Inflammatory macrophage treated with lipopolysaccharide for 4 hours (primary cell): ENCODE results near the gene KRTAP20-2.
A peak's percentile ranks its signal among the peaks of the same experiment; 100 is the strongest.

Experiments
- DNase-seq: peaks from one replicate; pipeline ENCODE4 v3.0.0-alpha.2; 2020

The KRTAP20-2 gene

GRCh38 chr21:30634906-30635305 lies at the start of gene KRTAP20-2:
Gene KRTAP20-2, plus strand, starts transcription at chr21:30635206. Its CDS starts 58 bp downstream, at chr21:30635264.
- no peak for DNase-seq

DNA sequence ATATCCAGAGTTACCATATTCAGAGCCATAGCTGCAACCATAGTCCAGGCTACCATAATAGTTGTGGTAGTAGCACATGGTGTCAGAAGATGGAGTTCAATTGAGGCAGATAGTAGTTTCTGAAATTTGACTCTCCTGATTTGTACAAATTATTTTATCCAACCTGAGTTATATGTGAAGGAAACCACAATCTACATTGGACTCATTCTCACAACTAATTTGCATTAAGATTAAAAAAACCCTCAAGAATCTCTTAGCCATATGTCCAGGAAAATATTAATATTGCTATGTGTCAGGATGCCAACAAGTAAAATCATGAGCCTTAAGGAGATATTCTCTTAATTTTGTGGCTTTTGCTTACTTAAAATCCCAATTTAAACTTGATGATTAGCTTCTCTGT lies 44.7 kb upstream of the KRTAP20-2 start, which contains the start of gene KRTAP22-2:
Gene KRTAP22-2, minus strand, starts transcription at position 101 of the 400 bp plus-strand sequence.
- no peak for DNase-seq

DNA sequence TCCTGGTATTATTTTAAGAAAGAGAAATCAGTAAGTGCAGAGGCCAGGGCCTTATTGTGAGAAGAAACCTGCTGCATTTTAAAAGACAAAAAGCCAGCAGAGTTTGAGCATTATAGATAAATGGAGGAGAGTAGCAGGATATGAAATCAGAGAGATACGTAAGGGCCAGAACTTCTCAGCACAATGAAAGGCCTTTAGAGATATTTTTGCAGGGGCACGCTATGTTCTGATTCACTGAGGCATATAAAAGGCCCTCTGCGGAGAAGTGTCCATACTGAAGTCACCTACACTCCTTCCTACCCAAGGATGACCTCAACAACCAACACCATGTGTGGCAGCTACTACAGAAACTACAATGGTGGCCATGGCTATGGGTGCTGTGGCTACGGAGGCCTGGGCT lies 42.9 kb upstream of the KRTAP20-2 start, which contains the start of gene KRTAP6-3:
Gene KRTAP6-3, plus strand, starts transcription at position 301 of the 400 bp plus-strand sequence. Its CDS starts 6 bp downstream, at position 307.
- DNase-seq: no peak

GRCh38 chr21:30598802-30599201 lies 36.2 kb upstream of the KRTAP20-2 start, which contains the start of gene KRTAP6-2:
Gene KRTAP6-2, minus strand, starts transcription at chr21:30598902. Its CDS starts 28 bp downstream, at chr21:30598874.
- no peak for DNase-seq

DNA sequence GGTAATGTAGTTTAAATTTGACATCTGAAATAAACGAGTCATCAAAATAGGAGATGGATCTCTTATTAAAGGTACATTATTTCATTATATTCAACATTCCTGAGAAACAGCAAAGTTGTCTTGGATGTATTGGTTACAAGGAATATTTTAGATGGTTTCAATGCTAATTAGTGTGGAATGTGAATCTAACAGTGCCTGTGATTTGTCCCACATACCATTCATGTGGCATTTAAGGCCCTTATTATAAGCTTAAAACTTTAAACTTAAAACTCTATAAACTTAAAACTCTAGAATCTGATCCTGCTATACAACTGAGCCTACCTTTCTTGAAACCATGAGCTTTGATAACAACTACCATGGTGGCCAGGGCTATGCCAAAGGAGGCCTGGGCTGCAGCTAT lies 34.2 kb upstream of the KRTAP20-2 start, which contains the start of gene KRTAP22-1:
Gene KRTAP22-1, plus strand, starts transcription at position 301 of the 400 bp plus-strand sequence.
- no peak for DNase-seq

GRCh38 chr21:30605968-30606367 lies 29.0 kb upstream of the KRTAP20-2 start:
- no peak for DNase-seq

DNA sequence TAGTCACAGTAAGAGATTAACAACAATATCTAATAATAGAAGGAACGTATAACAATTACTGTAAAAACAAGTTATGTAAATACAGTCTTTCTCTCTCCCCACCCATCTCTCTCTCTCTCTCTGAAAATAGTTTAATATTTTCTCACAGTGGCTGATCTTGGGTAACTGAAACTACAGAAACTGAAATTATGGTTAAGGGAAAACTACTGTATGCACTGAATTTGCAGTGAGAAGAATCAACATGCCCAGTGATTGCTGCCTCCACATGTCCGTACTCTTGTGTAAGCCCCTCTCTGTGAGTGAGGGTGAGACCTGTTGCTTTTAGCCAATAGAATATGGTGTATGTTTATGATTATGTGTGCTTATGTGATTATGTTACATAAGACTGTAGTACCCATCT lies 22.9 kb upstream of the KRTAP20-2 start:
- DNase-seq: no peak

- DNase-seq: no peak
These were observed 21.2 kb upstream of the KRTAP20-2 start, which contains the start of gene KRTAP6-1 for GRCh38 chr21:30613836-30614235. Gene KRTAP6-1, minus strand, starts transcription at chr21:30613930. Its CDS starts 26 bp downstream, at chr21:30613904.

DNA sequence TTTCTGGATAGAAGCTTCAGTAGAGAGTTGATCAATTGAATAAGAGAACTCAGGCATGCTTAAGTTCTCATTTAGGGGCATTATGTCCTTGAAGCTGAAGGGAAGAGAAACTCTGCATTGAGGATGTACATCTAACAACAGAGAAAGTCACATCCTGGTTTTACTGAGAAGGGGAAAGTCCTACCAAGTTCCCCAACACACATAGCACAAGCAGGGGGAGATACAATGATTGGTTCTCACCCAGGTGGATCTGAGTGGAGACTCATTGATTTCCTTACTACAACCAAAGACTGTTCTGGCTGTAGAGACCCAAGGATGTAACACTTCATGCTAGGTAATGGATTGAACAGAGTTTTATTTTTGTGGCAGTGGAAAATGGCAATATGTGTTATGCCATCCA lies 19.8 kb upstream of the KRTAP20-2 start:
- no peak for DNase-seq

- no peak for DNase-seq
These were observed 18.9 kb upstream of the KRTAP20-2 start, which contains the start of gene KRTAP20-1 for GRCh38 chr21:30616125-30616524. Gene KRTAP20-1, plus strand, starts transcription at chr21:30616425. Its CDS starts 30 bp downstream, at chr21:30616455.

DNA sequence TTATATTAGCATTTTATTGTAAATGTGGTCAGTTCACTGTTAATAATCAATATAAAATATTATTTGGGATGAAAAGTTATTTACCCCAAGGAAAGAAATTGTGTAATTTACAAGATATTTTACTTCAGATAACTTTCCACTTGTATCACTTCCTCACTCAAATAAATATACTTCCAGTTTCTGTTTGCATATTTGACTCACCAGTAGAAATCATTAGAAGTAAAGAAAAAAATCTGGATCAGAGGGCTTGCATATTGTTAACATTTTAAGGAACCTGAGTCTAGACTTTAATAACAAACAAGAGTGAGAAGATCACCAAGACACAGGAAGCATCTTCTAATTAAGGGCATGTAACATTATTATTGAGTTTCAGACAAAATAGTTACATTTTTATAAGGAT lies 14.9 kb upstream of the KRTAP20-2 start:
- peak; percentile 6 for DNase-seq

DNA sequence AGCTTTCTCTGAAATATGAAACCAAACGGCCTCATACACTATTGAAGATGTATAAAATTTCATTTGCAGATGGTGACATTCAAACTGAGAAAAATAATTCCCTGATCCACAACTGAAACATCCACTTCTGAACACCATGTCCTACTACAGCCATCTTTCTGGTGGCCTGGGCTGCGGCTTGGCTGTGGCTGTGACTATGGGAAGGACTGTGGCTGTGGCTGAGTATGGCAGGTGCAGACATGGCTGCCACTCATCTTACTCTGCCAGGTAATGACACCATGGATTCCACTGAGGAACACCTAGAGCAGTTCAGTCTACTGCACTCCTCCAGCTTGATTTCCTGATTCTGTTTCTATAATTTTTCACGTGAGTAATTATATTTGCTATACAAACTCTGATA lies 14.5 kb upstream of the KRTAP20-2 start, which contains the start of gene KRTAP20-4:
Gene KRTAP20-4, plus strand, starts transcription at position 106 of the 400 bp plus-strand sequence.
- DNase-seq: no peak

- no peak for DNase-seq
These were observed 11.6 kb upstream of the KRTAP20-2 start for GRCh38 chr21:30623362-30623761.

DNA sequence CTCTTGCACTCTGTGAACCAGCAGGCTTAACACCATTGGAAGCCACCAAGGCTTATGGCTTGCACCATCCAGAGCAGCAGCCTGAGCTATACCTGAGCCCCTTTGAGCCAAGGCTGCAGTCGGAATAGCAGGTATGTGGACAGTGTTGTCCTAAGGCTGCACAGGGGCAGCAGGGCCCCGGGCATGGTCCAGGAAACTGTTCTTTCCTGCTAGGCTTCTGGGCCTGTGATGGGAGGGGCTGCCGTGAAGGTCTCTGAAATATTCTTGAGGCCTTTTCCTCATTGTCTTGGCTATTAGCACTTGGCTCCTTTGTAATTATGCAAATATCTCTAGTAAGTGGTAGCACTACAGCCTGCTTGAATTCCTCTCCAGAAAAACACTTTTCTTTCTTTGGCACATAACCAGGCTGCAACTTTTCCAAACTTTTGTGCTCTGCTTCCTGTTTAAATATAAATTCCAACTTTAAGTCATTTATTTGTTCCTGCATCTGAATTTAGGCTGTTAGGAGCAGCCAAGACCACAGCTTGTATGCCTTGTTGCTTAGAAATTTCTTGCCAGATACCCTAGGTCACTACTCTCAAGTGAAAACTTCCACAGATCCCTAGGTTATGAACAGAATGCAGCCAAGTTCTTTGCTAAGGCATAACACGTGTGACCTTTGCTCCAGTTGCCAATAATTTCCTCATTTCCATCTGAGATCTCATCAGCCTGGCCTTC lies 9.4 kb upstream of the KRTAP20-2 start:
- DNase-seq: no peak

DNA sequence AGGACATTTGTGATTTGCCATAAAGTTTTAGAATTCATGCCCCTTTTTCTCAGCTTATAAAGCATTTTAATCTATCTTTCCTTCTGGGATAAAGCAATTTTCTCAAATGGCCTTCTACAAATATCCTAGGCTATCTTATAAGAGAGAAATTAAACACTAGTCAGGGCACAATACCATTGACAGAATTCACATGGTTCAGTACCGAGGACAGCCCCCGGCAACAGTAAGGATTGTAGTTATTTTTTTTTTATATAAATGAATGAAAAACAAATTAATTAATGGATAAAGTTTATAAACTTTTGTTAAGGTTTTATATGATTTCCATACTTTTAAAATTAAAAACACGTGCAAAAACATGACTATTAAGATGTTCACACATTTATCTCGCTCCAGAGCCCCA lies 6.9 kb upstream of the KRTAP20-2 start:
- no peak for DNase-seq

GRCh38 chr21:30629200-30629599 lies 5.8 kb upstream of the KRTAP20-2 start:
- DNase-seq: no peak

DNA sequence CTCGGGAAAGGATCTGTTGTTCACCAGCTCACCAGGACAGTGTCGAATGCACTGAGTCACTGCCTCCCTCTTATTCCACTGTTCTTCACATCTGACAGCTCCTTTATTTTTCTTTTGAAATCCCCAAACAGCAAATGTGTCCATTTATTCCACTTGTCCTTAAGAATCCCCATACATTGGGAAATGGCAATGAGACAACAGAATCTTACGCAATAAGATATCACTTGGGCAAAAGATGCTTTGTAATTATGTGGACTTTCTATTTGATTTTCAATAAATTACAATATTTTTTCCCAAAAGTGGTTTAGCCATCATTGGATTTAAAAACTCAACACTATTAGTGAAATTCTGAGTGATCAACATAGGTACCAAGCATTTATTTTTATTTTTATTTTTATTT lies 3.7 kb downstream of the KRTAP20-2 start:
- no peak for DNase-seq

DNA sequence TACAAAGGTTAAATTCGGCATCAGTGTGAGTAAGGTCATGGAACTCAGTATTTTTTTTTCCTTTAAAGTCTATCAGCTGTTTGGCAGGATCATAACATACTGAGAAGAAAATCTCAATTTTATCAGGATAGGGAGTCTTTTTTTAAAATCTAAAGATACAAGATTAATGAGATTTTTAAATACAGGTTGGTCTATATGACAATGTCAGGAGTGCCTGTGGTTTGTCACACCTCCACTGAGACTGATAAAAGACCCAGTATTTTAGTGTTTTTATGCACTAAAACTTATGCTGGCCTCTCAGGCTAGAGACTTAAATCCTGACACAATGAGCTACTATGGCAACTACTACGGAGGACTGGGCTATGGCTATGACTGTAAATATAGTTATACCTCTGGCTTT lies 7.6 kb downstream of the KRTAP20-2 start, which contains the start of gene KRTAP20-3:
Gene KRTAP20-3, plus strand, starts transcription at position 301 of the 400 bp plus-strand sequence.
- DNase-seq: no peak

- DNase-seq: no peak
These were observed 12.0 kb downstream of the KRTAP20-2 start for GRCh38 chr21:30646904-30647414.

GRCh38 chr21:30652891-30653290 lies 17.9 kb downstream of the KRTAP20-2 start:
- no peak for DNase-seq

- no peak for DNase-seq
These were observed 33.8 kb downstream of the KRTAP20-2 start for GRCh38 chr21:30668776-30669175.

DNA sequence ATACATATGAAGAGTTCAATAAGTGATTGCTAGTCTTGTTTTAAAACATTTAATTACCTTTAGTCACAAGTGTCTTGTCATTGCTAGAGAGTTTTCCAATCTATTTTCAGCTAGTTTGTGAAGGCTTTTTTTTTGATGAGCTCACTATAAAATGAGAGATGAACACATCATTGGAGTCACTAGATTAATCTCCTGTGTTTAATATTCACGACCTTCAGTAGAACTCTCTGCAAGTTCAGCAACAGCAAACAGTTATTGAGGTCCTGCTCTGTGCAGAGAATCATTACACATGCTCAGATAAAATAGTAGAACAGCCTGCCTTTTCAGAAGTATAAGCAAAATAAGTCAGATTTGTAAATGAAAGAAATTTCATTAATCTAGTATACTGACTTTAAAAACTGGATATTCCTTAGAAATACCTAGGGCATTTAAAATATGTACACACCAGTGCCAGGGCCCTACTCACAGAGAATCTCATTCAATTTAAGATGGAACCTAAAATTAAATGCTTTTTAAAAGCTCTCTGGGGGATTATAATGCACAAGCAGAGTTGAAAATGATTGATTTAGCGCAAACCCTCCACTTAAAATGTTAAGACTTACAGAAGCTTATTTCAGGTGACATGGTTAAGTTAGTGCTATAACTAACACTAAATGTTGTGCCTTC lies 38.1 kb downstream of the KRTAP20-2 start:
- no peak for DNase-seq

GRCh38 chr21:30674312-30674711 lies 39.3 kb downstream of the KRTAP20-2 start:
- DNase-seq: no peak
